Measurements from ENCODE around the gene LRRC59. TPM values are rescaled to one million over a fixed set of nuclear protein-coding genes. Genes with fewer than 3 reads are reported as not detected.

Gene LRRC59
- total and polyA plus RNA-seq, 4 donors, result 43.8 to 117 (median 79.2) TPM

GRCh38 chr17:50388728-50389127 lies 8.6 kb downstream of the LRRC59 start:
- no peak for ATAC-seq (ENCODE audit: insufficient read depth, low FRiP score)
- Histone ChIP-seq H3K4me3 (no peak overlapping the region), H3K4me1 (ENCODE audit: control insufficient read depth in 5 of 5, insufficient read depth in 5 of 5, low read length in 5 of 5) (no peaks in the 10 kb centered on the region), H3K9ac (ENCODE audit: insufficient read depth in 1 of 2, low read length in 2 of 2) (no peak overlapping the region), H3K36me3 (ENCODE audit: control insufficient read depth in 4 of 4, insufficient read depth in 4 of 4, low read length in 4 of 4) (peaks cover 46 to 80% (median 55%) of the 10 kb centered on the region in 4 donors), H3K27ac (ENCODE audit: low read depth in 1 of 2, low read length in 1 of 2) (no peak overlapping the region), H3K9me3 (ENCODE audit: control insufficient read depth in 4 of 4, insufficient read depth in 3 of 4, low read length in 3 of 4) (no peaks in the 10 kb centered on the region), H3K27me3 (ENCODE audit: control insufficient read depth in 3 of 3, insufficient read depth in 3 of 3, low read length in 2 of 3) (no peaks in the 10 kb centered on the region)
- DNase-seq, result no peak
- no peak for TF ChIP-seq CTCF (IDR thresholded peaks at IDR 0.05; ENCODE audit: control extremely low read depth, extremely low read depth)
- 94 to 98% methylated on average over 3 of the region's 3 CpGs for WGBS, 2 donors

- Histone ChIP-seq H3K36me3 (ENCODE audit: control insufficient read depth in 4 of 4, insufficient read depth in 4 of 4, low read length in 4 of 4) (peaks cover 31 to 76% (median 51%) of the 10 kb centered on the region in 4 donors), H3K27ac (ENCODE audit: low read depth in 1 of 2, low read length in 1 of 2) (no peak overlapping the region), H3K4me3 (no peak overlapping the region), H3K4me1 (ENCODE audit: control insufficient read depth in 5 of 5, insufficient read depth in 5 of 5, low read length in 5 of 5) (no peaks in the 10 kb centered on the region), H3K9ac (ENCODE audit: insufficient read depth in 1 of 2, low read length in 2 of 2) (no peak overlapping the region), H3K27me3 (ENCODE audit: control insufficient read depth in 3 of 3, insufficient read depth in 3 of 3, low read length in 2 of 3) (no peaks in the 10 kb centered on the region), H3K9me3 (ENCODE audit: control insufficient read depth in 4 of 4, insufficient read depth in 3 of 4, low read length in 3 of 4) (no peaks in the 10 kb centered on the region)
- TF ChIP-seq CTCF (IDR thresholded peaks at IDR 0.05; ENCODE audit: control extremely low read depth, extremely low read depth), result no peak
- DNase-seq, result no peak
- ATAC-seq (ENCODE audit: insufficient read depth, low FRiP score), result no peak
- WGBS, 2 donors, result 78 to 89% methylated on average over 3 of the region's 3 CpGs
These were observed 10.8 kb downstream of the LRRC59 start for GRCh38 chr17:50386510-50386909.

GRCh38 chr17:50382931-50383330 lies 14.4 kb downstream of the LRRC59 start:
- ATAC-seq (ENCODE audit: insufficient read depth, low FRiP score), result no peak
- 95 to 98% methylated on average over 12 of the region's 12 CpGs for WGBS, 2 donors
- Histone ChIP-seq H3K27me3 (ENCODE audit: control insufficient read depth in 3 of 3, insufficient read depth in 3 of 3, low read length in 2 of 3) (no peaks in the 10 kb centered on the region), H3K9me3 (ENCODE audit: control insufficient read depth in 4 of 4, insufficient read depth in 3 of 4, low read length in 3 of 4) (no peaks in the 10 kb centered on the region), H3K27ac (ENCODE audit: low read depth in 1 of 2, low read length in 1 of 2) (no peak overlapping the region), H3K36me3 (ENCODE audit: control insufficient read depth in 4 of 4, insufficient read depth in 4 of 4, low read length in 4 of 4) (peaks cover 23 to 65% (median 42%) of the 10 kb centered on the region in 4 donors), H3K4me3 (no peak overlapping the region), H3K9ac (ENCODE audit: insufficient read depth in 1 of 2, low read length in 2 of 2) (no peak overlapping the region), H3K4me1 (ENCODE audit: control insufficient read depth in 5 of 5, insufficient read depth in 5 of 5, low read length in 5 of 5) (no peaks in the 10 kb centered on the region)
- TF ChIP-seq CTCF (IDR thresholded peaks at IDR 0.05; ENCODE audit: control extremely low read depth, extremely low read depth), result no peak
- no peak for DNase-seq

- no peaks in the 10 kb centered on the region for H3K9me3 ChIP-seq (ENCODE audit: control insufficient read depth in 4 of 4, insufficient read depth in 3 of 4, low read length in 3 of 4)
- no peak overlapping the region for H3K9ac ChIP-seq (ENCODE audit: insufficient read depth in 1 of 2, low read length in 2 of 2)
- peaks cover 16 to 56% (median 33%) of the 10 kb centered on the region in 4 donors for H3K36me3 ChIP-seq (ENCODE audit: control insufficient read depth in 4 of 4, insufficient read depth in 4 of 4, low read length in 4 of 4)
- no peak for TF ChIP-seq CTCF (IDR thresholded peaks at IDR 0.05; ENCODE audit: control extremely low read depth, extremely low read depth)
- no peaks in the 10 kb centered on the region for H3K4me1 ChIP-seq (ENCODE audit: control insufficient read depth in 5 of 5, insufficient read depth in 5 of 5, low read length in 5 of 5)
- WGBS, 2 donors, result 61 to 63% methylated on average over 3 of the region's 3 CpGs
- no peak overlapping the region for H3K27ac ChIP-seq (ENCODE audit: low read depth in 1 of 2, low read length in 1 of 2)
- ATAC-seq (ENCODE audit: insufficient read depth, low FRiP score) (no peak), DNase-seq (no peak)
- H3K27me3 ChIP-seq (ENCODE audit: control insufficient read depth in 3 of 3, insufficient read depth in 3 of 3, low read length in 2 of 3), result no peaks in the 10 kb centered on the region
- H3K4me3 ChIP-seq, result no peak overlapping the region
These were observed 15.4 kb downstream of the LRRC59 start for GRCh38 chr17:50381920-50382319.
